ENCODE measurements around the gene YPEL1.

GRCh38 chr22:21669026-21669425 lies 66.6 kb downstream of the YPEL1 start:
- TF ChIP-seq CTCF (IDR thresholded peaks at IDR 0.05; ENCODE audit: low read length): no peak
- no peak for TF ChIP-seq EZH2 (IDR thresholded peaks at IDR 0.05; ENCODE audit: borderline replicate concordance, low read length)

Measured in OCI-LY1 (cell line).